Left colon (tissue), 2 donors: Measurements from ENCODE around the gene FANCC. TPM values are rescaled to one million over a fixed set of nuclear protein-coding genes. Genes with fewer than 3 reads are reported as not detected.

Experiments
- ATAC-seq: fragments of 200-7000 bp; cut with Tn5 transposase; one replicate; pipeline ENCODE4 v1.9.1; 2020; ENCODE audit warnings: mild to moderate bottlenecking, moderate library complexity
- DNase-seq, 2 donors: peaks; one replicate each; pipeline ENCODE4 v3.0.0-alpha.2; 2020
- intact Hi-C, 2 donors: fragments of 100-400 bp; cut with DNase I in 1 of 2; cut with micrococcal nuclease in 1 of 2; formaldehyde crosslinking; loops; one replicate each; pipeline versions ENCODE4 v1.11.2 to v1.14.0; 2022; cut with DNase I, micrococcal nuclease
- total RNA-seq, 2 donors: library from RNA; stranded (reverse); fragmentation: NEBNext Ultra II Directional; extraction: Animal tissue kit (Norgen Biotek cat#: 25700); gene quantifications; one replicate each; pipeline ENCODE4 v1.2.1, GENCODE V29; 2021
- donor health status: DM: no; HTN: no; CAD: no.
- donor health status: DM: yes; HTN: yes; CAD: no.

FANCC gene
- total RNA-seq, 2 donors from 2014 or later, result 12.7 to 13.8 TPM

GRCh38 chr9:95176755-95177319 is 140.7 kb downstream of the FANCC start:
- ATAC-seq (no peak), DNase-seq (no peak)
- intact Hi-C loops, result no loop called here

DNA sequence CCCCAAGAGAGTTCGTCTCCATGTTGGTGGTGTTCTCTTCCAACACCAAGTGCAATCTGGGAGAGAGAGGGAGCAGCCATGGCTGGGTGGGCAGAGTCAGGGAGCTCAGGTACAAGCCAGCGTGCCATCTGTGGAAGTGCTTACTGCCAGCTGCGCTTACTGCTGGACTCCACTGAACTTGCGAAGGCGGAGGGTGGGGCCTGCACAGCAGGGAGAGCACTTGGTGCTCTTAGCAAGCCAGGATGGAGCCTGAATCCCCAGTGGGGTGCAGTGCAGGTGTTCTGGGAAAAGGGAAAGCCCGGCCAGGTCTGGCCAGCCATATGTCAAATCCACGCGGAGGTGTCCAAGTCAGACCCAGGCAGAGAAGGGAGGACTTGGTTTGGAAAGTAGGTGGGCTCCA is 142.0 kb downstream of the FANCC start:
- intact Hi-C loops, result no loop called here
- ATAC-seq (no peak), DNase-seq (no peak)

DNA sequence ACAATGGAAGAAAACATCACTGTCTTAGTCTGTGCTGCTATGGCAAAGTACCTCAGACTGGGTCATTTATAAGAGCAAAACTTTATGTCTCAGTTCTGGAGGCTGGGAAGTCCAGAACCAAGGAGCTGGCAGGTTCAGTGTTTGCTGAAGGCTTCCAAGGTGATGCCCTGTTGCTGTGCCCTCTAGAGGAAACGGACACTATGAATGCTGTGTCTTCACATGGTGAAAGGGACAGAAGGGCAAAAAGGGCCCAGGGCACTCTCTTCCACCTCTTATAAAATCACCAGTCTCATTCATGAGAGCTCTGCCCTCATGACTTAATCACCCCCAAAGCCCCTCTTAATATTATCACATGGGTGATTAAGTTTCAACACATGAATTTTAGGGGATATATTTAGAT is 143.5 kb downstream of the FANCC start:
- DNase-seq (no peak), ATAC-seq (no peak)
- intact Hi-C loops, result no loop called here

GRCh38 chr9:95171596-95171995 is 145.9 kb downstream of the FANCC start:
- DNase-seq (no peak), ATAC-seq (no peak)

DNA sequence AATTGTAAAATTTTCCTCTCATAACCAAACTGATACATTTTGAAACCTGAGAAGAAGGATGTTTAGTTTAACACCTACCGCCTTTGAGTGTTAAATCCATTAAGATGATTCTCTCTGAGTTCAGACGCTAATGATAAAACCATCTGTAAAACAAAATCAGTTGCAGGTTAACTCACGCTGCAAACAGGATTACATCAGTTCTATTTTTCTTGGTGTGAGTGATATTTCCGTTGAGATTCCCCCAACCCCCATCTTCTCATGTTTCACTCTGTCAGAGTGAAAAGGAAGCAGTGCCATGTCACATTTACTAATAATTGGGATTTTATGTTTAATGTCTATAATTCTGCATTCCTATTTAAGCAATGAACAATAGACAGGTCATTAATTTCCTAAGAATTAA is 146.5 kb downstream of the FANCC start:
- no peak for ATAC-seq
- intact Hi-C loops, result no loop called here
- no peak for DNase-seq

More at GRCh38 chr9:95171596-95171995, 145.9 kb downstream of the FANCC start:
- intact Hi-C loops, result no loop called here

- DNase-seq (peak; percentile 34 to 57), ATAC-seq (peak; percentile 49)
- intact Hi-C loops, result no loop called here
These were observed 149.5 kb downstream of the FANCC start for GRCh38 chr9:95167998-95168397.

DNA sequence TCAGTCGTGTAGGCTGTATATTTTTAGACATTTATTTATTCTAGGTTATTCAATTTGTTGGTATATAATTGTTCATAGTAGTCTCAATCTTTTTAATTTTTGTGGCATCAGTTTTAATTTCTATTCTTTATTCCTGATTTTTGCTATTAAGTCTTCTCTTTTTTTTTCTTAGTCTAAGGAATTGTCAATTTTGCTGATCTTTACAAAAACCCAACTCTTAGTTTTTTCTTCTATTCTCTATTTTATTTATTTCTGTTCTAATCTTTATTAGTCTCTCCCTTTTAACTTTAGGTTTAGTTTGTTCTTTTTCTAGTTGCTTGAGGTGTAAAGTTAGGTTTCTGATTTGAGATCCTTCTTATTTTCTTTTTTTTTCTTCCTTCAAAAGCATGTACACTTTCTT is 152.5 kb downstream of the FANCC start:
- intact Hi-C loops, result no loop called here

DNA sequence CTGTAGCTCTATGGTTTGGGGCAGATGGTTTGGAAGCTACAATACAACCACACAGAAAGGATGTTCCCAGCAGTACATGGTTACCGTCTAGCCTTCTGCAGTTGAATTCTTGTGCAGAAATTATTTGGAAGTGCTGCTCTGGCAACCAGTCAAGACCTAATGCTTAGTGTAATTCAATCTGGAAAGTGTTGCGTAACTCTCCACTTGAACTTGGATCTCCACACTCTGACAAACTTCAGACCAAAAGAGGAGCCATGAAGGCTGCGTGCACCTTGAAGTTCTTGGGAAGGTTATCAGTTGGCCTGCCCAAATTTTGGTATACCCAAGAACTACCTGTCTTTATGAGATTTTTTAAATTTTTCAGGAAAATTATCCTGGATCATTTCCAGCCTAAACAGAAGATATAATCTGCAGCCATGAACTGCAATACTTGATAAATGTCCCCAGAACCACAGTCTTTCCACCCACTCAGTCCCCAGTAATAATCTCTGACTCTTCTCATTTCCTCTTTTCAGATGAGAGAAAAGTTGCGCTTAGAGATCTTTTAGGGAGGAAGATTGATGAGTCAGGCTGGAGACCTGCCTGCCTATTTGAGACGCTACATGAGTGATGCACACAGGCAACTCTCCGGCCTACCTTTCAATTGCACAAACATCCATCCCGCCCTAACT is 159.9 kb downstream of the FANCC start:
- ATAC-seq, result no peak
- no peak for DNase-seq
- intact Hi-C loops, result no loop called here

More for the DNA sequence above, 152.5 kb downstream of the FANCC start:
- no peak for DNase-seq
- ATAC-seq, result no peak

DNA sequence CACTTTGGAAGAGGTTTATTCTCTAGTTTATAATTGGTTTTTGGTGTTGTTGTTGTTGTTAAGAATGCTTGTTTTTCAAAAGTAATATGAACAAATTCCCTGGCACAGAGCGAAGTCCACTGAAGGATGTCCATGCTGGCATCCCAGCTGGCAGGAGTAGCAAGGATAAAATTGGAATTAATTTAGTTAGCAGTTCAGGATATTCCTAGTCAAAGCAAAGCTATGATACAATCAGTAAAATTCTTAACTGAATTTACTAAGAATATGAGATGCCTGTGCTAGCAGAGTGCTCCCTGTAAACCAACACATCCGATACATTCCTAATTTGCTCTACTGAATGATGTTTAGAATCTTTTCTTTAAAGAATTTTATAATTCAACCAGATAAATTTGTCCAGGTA is 161.4 kb downstream of the FANCC start:
- no peak for DNase-seq
- ATAC-seq, result no peak
- intact Hi-C loops, result no loop called here

GRCh38 chr9:95155220-95155619 is 162.3 kb downstream of the FANCC start:
- intact Hi-C loops, result no loop called here
- DNase-seq (no peak), ATAC-seq (no peak)

- ATAC-seq (no peak), DNase-seq (no peak)
- intact Hi-C loops, result no loop called here
These were observed 166.6 kb downstream of the FANCC start for GRCh38 chr9:95150903-95151302.

DNA sequence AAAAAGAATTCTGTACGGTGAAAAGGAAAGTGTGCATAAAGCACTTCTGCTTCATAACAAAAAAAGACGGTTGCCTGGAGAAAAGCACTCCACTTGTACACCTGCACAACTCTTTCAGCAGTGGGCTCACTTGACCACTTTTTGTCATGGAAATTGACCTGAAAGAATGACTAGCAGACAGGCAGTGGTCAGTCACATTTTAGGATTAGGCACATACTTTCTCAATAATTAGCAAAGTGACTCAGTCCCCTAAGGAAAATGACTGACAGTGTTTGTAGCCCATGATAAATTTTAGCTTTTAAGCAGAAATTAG is 169.3 kb downstream of the FANCC start:
- intact Hi-C loops, result no loop called here
- DNase-seq (no peak), ATAC-seq (no peak)

DNA sequence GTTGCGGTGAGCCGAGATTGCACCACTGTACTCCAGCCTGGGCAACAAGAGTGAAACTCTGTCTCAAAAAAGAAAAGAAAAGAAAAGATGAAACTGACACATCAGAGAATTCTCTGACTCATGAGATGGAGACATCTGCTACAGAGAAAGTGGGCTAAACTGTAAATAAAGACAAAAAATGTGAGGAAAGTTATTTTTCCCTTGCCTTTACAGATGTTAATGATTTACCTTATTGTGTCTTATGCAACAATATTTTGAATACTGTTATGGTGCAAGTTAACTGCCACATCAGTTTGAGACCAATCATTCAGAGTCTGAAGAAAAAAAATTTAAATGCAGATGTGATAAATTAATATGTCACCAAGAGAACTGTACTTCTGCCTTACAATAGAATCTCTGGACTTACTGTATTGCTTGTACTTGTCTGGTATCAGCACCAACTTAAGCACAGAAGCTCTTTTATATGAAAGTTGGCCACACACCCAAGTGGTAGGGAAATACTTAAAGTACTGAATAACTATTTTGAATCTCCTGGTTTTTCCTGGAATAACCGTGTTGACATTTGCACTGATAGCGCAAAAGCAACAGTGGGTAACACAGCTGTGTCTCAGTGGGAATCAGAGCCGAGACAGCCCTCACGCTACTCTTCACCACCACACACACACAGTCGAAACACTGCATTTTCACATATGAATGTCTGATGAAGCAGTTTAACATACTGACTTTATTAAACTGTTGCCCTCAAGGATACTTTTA is 169.9 kb downstream of the FANCC start:
- DNase-seq, result no peak
- no peak for ATAC-seq
- intact Hi-C loops, result no loop called here

GRCh38 chr9:95143591-95144561 is 173.6 kb downstream of the FANCC start:
- intact Hi-C loops, result no loop called here
- ATAC-seq (peak; percentile 22), DNase-seq (peak; percentile 58 to 73)

DNA sequence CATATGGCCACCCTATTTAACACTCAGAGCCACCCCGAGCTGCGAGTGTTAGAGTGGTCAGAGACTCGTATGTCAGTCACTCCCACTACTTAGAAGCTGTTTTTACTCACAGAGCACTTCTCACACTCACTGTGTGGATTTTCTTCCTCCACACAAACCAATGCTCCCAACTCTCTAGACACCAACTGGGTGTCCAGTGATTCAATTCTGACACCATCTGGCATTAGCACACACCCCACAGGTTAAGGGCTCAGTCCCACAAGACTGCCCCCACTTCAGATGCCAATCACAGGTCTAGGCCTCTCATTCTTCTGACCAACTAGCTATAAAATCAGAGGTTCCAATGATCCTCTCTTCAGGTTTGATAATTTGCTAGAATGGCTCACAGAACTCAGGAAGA is 174.8 kb downstream of the FANCC start:
- ATAC-seq, result no peak
- intact Hi-C loops, result no loop called here
- DNase-seq, result no peak

DNA sequence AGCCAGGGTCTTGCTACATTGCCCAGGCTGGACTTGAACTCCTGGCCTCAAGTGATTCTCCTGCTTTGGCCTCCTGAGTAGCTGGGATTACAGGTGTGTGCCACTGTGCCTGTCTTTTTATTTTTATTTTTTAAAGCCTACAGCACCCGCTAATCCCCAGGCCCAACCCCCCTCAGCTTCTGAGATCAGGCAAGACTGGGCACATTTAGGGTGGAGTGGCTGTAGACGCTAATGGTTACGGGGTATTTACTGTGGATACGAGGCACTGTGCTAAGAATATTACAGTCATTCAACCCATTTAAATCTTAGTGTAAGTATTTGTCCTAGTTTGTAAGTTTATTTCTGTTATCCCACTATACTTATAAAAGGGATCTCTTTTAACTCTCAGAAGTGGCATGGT is 175.2 kb downstream of the FANCC start:
- intact Hi-C loops, result no loop called here
- no peak for DNase-seq

GRCh38 chr9:95140821-95141220 is 176.7 kb downstream of the FANCC start:
- no peak for ATAC-seq
- DNase-seq, result no peak

More for the DNA sequence above, 175.2 kb downstream of the FANCC start:
- no peak for ATAC-seq

GRCh38 chr9:95139126-95139525 is 178.4 kb downstream of the FANCC start:
- DNase-seq, result no peak
- intact Hi-C loops, result no loop called here
- no peak for ATAC-seq

More at GRCh38 chr9:95140821-95141220, 176.7 kb downstream of the FANCC start:
- intact Hi-C loops, result no loop called here

DNA sequence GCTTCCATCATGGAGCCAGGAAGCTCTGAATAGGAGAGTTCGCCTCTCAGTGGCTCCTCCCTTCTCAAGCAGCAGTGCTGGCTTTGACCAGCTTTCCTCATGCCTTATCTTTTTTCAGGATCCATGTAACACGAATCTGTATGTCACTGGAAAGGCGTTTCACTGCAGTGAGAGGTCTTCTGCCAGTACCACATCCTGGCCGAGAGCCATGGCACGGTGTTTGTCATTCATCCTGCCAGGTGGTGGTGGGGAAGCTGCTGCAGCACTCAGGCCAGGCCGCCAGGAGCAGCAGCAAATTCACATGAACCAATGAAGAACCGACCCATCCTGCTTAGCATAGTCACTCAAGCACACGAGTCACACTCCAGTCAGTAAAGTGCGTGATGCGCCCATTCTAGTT is 179.0 kb downstream of the FANCC start:
- intact Hi-C loops, result no loop called here
- no peak for ATAC-seq
- DNase-seq, result no peak
